Neural crest cell (in vitro differentiated cells): Measurements from ENCODE around the gene CBY3. TPM values are rescaled to one million over a fixed set of nuclear protein-coding genes. Genes with fewer than 3 reads are reported as not detected.
"Not testable (repeated sequence)": the region's sequence is repeated elsewhere in the genome, so short reads cannot be mapped to it uniquely, and the experiment has no call there.

Source experiments
- DNase-seq: peaks from one replicate; pipeline ENCODE4 v3.0.0; 2021; ENCODE audit warnings: low read depth, mixed read lengths, low spot score
- H3K27ac Mint-ChIP-seq: one replicate; pipeline ENCODE4 v1.8.0; 2021; ENCODE audit warnings: mild to moderate bottlenecking, mixed read lengths; ENCODE audit not compliant: unreplicated experiment
- H3K27me3 Mint-ChIP-seq: 2 replicates; pipeline ENCODE4 v1.8.0; 2021; ENCODE audit warnings: low read depth, mild to moderate bottlenecking, mixed read lengths
- H3K36me3 Mint-ChIP-seq: 2 replicates; pipeline ENCODE4 v1.8.0; 2021; ENCODE audit warnings: low read depth, mild to moderate bottlenecking, mixed read lengths
- H3K4me1 Mint-ChIP-seq: 2 replicates; pipeline ENCODE4 v1.8.0; 2021; ENCODE audit warnings: mixed read lengths
- H3K4me3 Mint-ChIP-seq: one replicate; pipeline ENCODE4 v1.8.0; 2021; ENCODE audit warnings: mild to moderate bottlenecking, mixed read lengths
- H3K9me3 Mint-ChIP-seq: 2 replicates; pipeline ENCODE4 v1.8.0; 2021; ENCODE audit warnings: mixed read lengths
- CTCF ChIP-seq: fragments of 200-600 bp; sonication (generic); conservative IDR thresholded peaks from 2 replicates; pipeline ENCODE4 v1.5.0; 2021; ENCODE audit warnings: antibody characterized with exemption, mild to moderate bottlenecking
- total RNA-seq: library from RNA; stranded (reverse); gene quantifications from 2 replicates; pipeline ENCODE4 v1.2.1, GENCODE V29; 2021

Gene CBY3
- total RNA-seq, 1 donor from 2014 or later: not detected

DNA sequence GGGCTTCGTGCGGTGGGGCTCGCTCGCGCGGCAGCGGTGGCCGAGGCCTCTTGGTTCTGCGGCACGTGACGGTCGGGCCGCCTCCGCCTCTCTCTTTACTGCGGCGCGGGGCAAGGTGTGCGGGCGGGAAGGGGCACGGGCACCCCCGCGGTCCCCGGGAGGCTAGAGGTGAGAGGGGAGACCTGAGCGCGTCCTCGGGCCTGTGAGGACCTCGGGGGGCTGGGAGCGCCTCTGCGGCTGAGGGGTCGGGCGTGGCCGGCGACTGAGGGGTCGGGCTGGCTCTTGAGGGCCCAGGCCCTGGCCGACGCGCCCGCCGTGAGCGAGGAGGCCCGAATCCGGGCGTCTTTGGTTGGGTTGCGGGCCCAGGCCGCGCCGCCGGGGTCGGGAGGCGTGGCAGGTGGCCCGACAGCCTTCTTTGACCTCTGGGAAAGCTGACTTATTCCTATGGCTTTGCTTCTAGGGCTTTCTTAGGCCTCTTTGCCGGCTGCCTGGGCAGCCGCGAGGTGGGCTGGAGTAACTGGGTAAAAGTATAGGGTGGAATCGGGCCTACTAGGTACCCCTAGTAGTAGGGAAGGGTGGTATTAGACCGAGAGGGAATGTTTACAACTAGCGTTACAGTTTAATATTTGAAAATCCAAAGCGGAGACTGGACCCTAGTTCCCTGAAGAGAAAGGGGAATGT is 18.2 kb upstream of the CBY3 start, which contains the start of gene CANX:
Gene CANX, plus strand, starts transcription at position 33 of the 681 bp plus-strand sequence. CDS start 6,715 bp downstream, outside the sequence.
- Mint-ChIP-seq H3K36me3 (peaks cover 12% of the 10 kb centered on the region), H3K27me3 (no peaks in the 10 kb centered on the region), H3K27ac (peak within 1 kb of the TSS; percentile 100), H3K9me3 (no peaks in the 10 kb centered on the region), H3K4me3 (peak within 1 kb of the TSS; percentile 100), H3K4me1 (peaks cover 42% of the 10 kb centered on the region)
- TF ChIP-seq CTCF: no peak
- DNase-seq: no peak

- H3K27me3 Mint-ChIP-seq: no peaks in the 10 kb centered on the region
- peaks cover 36% of the 10 kb centered on the region for H3K4me1 Mint-ChIP-seq
- H3K27ac Mint-ChIP-seq: peak overlapping the region; percentile 100
- H3K9me3 Mint-ChIP-seq: no peaks in the 10 kb centered on the region
- H3K36me3 Mint-ChIP-seq: peaks cover 4% of the 10 kb centered on the region
- peak overlapping the region; percentile 100 for H3K4me3 Mint-ChIP-seq
- DNase-seq: peak; percentile 97
- TF ChIP-seq CTCF: no peak
Observed at GRCh38 chr5:179697993-179698934, 17.4 kb upstream of the CBY3 start.

- Mint-ChIP-seq H3K4me1 (peaks cover 35% of the 10 kb centered on the region), H3K4me3 (peak overlapping the region; percentile 100)
- H3K9me3 Mint-ChIP-seq, DNase-seq, H3K36me3 Mint-ChIP-seq, H3K27ac Mint-ChIP-seq, H3K27me3 Mint-ChIP-seq: not testable (repeated sequence)
Observed at GRCh38 chr5:179697543-179697942, 16.7 kb upstream of the CBY3 start.

GRCh38 chr5:179697108-179697507 is 16.3 kb upstream of the CBY3 start:
- Mint-ChIP-seq H3K4me1 (peaks cover 30% of the 10 kb centered on the region), H3K27me3 (no peaks in the 10 kb centered on the region), H3K36me3 (no peaks in the 10 kb centered on the region), H3K27ac (no peak overlapping the region), H3K4me3 (peak overlapping the region; percentile 100), H3K9me3 (no peaks in the 10 kb centered on the region)
- TF ChIP-seq CTCF: no peak
- DNase-seq: no peak

GRCh38 chr5:179696603-179697002 is 15.8 kb upstream of the CBY3 start:
- H3K4me1 Mint-ChIP-seq: peaks cover 29% of the 10 kb centered on the region
- H3K9me3 Mint-ChIP-seq: no peaks in the 10 kb centered on the region
- no peak for TF ChIP-seq CTCF
- H3K4me3 Mint-ChIP-seq: peak overlapping the region; percentile 100
- H3K27me3 Mint-ChIP-seq: no peaks in the 10 kb centered on the region
- H3K36me3 Mint-ChIP-seq: no peaks in the 10 kb centered on the region
- DNase-seq: no peak
- no peak overlapping the region for H3K27ac Mint-ChIP-seq
